Vagina (tissue), 2 donors: ENCODE measurements around the gene REEP1. TPM values are rescaled to one million over a fixed set of nuclear protein-coding genes. Genes with fewer than 3 reads are reported as not detected.

Experiments used
- DNase-seq, 2 donors: peaks; one replicate each; pipeline ENCODE4 v3.0.0-alpha.2; 2017; ENCODE audit errors: extremely low spot score in 2 of 2
- H3K27ac ChIP-seq: fragments of 200-600 bp; sonication (generic); one replicate; pipeline ENCODE4 v1.5.1; 2019
- H3K27me3 ChIP-seq: fragments of 200-600 bp; sonication (generic); one replicate; pipeline ENCODE4 v1.5.1; 2019
- H3K36me3 ChIP-seq, 2 donors: fragments of 200-600 bp; sonication (generic); one replicate each; pipeline ENCODE4 v1.5.1; 2017 to 2019
- H3K4me1 ChIP-seq: fragments of 200-600 bp; sonication (generic); one replicate; pipeline ENCODE4 v1.5.1; 2019
- H3K4me3 ChIP-seq, 2 donors: fragments of 200-600 bp; sonication (generic); 1 replicate in 1 of 2; 2 replicates in 1 of 2; pipeline ENCODE4 v1.5.1; 2016 to 2019
- H3K9me3 ChIP-seq: fragments of 200-600 bp; sonication (generic); one replicate; pipeline ENCODE4 v1.5.1; 2019
- POLR2A ChIP-seq, 2 donors: fragments of 450-650 bp; IDR thresholded peaks; one replicate each; pipeline ENCODE4 v1.6.1; 2017; ENCODE audit warnings: antibody characterized with exemption in 2 of 2, mild to moderate bottlenecking in 2 of 2, moderate library complexity in 2 of 2
- POLR2AphosphoS5 ChIP-seq, 2 donors: sonication (generic); formaldehyde crosslinking; IDR thresholded peaks; one replicate each; pipeline ENCODE4 v1.9.0; 2017; ENCODE audit warnings: antibody characterized with exemption in 2 of 2, mild to moderate bottlenecking in 2 of 2, low read depth in 1 of 2; ENCODE audit not compliant: insufficient read depth in 1 of 2
- intact Hi-C: fragments of 100-400 bp; cut with DNase I; formaldehyde crosslinking; loops from one replicate; pipeline ENCODE4 v1.15.1; 2023
- total RNA-seq: library from RNA; depleted of rRNA; stranded (reverse); fragments of >200 nt; gene quantifications from one replicate; pipeline ENCODE4 v1.2.3, GENCODE V29; 2016
- TF ChIP-seq, protein P1 (sequence below), 3 experiments: fragments of 450-650 bp in 2 of 3; fragments of 200-600 bp in 1 of 3; sonication (generic) in 1 of 3; IDR thresholded peaks; one replicate each; pipeline ENCODE4 v1.5.1; 2017 to 2019; ENCODE audit warnings: antibody characterized with exemption in 3 of 3, mild to moderate bottlenecking in 2 of 3, moderate library complexity in 2 of 3

REEP1 gene
- total RNA-seq, 1 donor from 2014 or later = 13.5 TPM

- peak in 1 of 2 donors; percentile 8 for DNase-seq
- Histone ChIP-seq H3K27me3 (no peaks in the 10 kb centered on the region), H3K4me3 (no peak overlapping the region), H3K9me3 (no peaks in the 10 kb centered on the region), H3K36me3 (no peaks in the 10 kb centered on the region), H3K27ac (no peak overlapping the region), H3K4me1 (peaks cover 24% of the 10 kb centered on the region)
- no peak for TF ChIP-seq POLR2A (IDR thresholded peaks at IDR 0.05)
- TF ChIP-seq POLR2AphosphoS5 (IDR thresholded peaks at IDR 0.05; ENCODE audit: insufficient read depth in 1 of 2, low read depth in 1 of 2) = no peak
- TF ChIP-seq, protein P1, sequence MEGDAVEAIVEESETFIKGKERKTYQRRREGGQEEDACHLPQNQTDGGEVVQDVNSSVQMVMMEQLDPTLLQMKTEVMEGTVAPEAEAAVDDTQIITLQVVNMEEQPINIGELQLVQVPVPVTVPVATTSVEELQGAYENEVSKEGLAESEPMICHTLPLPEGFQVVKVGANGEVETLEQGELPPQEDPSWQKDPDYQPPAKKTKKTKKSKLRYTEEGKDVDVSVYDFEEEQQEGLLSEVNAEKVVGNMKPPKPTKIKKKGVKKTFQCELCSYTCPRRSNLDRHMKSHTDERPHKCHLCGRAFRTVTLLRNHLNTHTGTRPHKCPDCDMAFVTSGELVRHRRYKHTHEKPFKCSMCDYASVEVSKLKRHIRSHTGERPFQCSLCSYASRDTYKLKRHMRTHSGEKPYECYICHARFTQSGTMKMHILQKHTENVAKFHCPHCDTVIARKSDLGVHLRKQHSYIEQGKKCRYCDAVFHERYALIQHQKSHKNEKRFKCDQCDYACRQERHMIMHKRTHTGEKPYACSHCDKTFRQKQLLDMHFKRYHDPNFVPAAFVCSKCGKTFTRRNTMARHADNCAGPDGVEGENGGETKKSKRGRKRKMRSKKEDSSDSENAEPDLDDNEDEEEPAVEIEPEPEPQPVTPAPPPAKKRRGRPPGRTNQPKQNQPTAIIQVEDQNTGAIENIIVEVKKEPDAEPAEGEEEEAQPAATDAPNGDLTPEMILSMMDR (IDR thresholded peaks at IDR 0.05) = no peak
- intact Hi-C loops = no loop called here
These were observed 38.7 kb downstream of the REEP1 start for GRCh38 chr2:86298411-86299390.

GRCh38 chr2:86297382-86298147, 39.9 kb downstream of the REEP1 start:
- intact Hi-C loops = no loop called here
- H3K4me3 ChIP-seq = no peak overlapping the region
- H3K36me3 ChIP-seq = no peaks in the 10 kb centered on the region
- H3K27me3 ChIP-seq = no peaks in the 10 kb centered on the region
- H3K27ac ChIP-seq = no peak overlapping the region
- H3K4me1 ChIP-seq = peaks cover 20% of the 10 kb centered on the region
- H3K9me3 ChIP-seq = no peaks in the 10 kb centered on the region
- peak in 1 of 2 donors; percentile 44 for DNase-seq
- TF ChIP-seq POLR2A (IDR thresholded peaks at IDR 0.05) (no peak), POLR2AphosphoS5 (IDR thresholded peaks at IDR 0.05; ENCODE audit: insufficient read depth in 1 of 2, low read depth in 1 of 2) (no peak)
- TF ChIP-seq, protein P1 (IDR thresholded peaks at IDR 0.05) = no peak

- H3K36me3 ChIP-seq = no peaks in the 10 kb centered on the region
- H3K9me3 ChIP-seq = no peaks in the 10 kb centered on the region
- TF ChIP-seq, protein P1 (IDR thresholded peaks at IDR 0.05) = no peak
- TF ChIP-seq POLR2A (IDR thresholded peaks at IDR 0.05) = no peak
- TF ChIP-seq POLR2AphosphoS5 (IDR thresholded peaks at IDR 0.05; ENCODE audit: insufficient read depth in 1 of 2, low read depth in 1 of 2) = no peak
- H3K27ac ChIP-seq = no peak overlapping the region
- peak in 1 of 2 donors; percentile 62 for DNase-seq
- no peak overlapping the region for H3K4me3 ChIP-seq
- intact Hi-C loops = no loop called here
- H3K27me3 ChIP-seq = no peaks in the 10 kb centered on the region
- peaks cover 14% of the 10 kb centered on the region for H3K4me1 ChIP-seq
These were observed 40.5 kb downstream of the REEP1 start for GRCh38 chr2:86296947-86297346.

DNA sequence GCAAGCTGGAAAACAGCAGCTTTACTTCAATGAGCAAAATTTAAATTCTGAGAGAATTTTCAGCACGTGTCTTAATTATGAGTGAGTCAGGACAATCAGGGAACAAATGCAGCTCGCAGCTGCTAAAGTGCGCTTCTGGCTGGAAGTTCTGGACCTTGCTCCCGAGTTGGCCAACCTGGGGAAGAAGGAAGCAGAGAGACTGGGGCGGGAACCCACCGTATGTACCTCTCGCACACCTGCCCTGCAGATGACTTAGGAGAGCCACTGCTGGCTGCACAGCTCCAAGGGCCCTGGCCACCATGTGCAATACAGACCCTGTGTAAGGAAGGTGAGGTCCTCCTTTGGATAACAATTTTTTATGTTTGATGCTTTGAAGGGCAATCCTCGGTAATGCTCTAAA, 42.4 kb downstream of the REEP1 start:
- Histone ChIP-seq H3K4me1 (peaks cover 10% of the 10 kb centered on the region), H3K27ac (no peak overlapping the region), H3K36me3 (no peaks in the 10 kb centered on the region), H3K4me3 (no peak overlapping the region), H3K27me3 (no peaks in the 10 kb centered on the region), H3K9me3 (no peaks in the 10 kb centered on the region)
- no peak for TF ChIP-seq POLR2A (IDR thresholded peaks at IDR 0.05)
- TF ChIP-seq POLR2AphosphoS5 (IDR thresholded peaks at IDR 0.05; ENCODE audit: insufficient read depth in 1 of 2, low read depth in 1 of 2) = no peak
- TF ChIP-seq, protein P1 (IDR thresholded peaks at IDR 0.05) = no peak
- DNase-seq = no peak
- intact Hi-C loops = no loop called here
